Muscle of arm (tissue), 14 donors: ENCODE measurements around the gene RABL6. TPM values are rescaled to one million over a fixed set of nuclear protein-coding genes. Genes with fewer than 3 reads are reported as not detected.
"Not testable (repeated sequence)": the region's sequence is repeated elsewhere in the genome, so short reads cannot be mapped to it uniquely, and the experiment has no call there.

Source experiments
- DNase-seq: peaks from one replicate; pipeline ENCODE4 v3.0.0-alpha.2; 2013
- long read RNA-seq, 11 donors: transcript quantifications; one replicate each; lab custom pipeline, GENCODE V29; 2026
- polyA plus RNA-seq, 12 donors: library from polyadenylated mRNA; unstranded; fragments of 120-200 nt; gene quantifications; one replicate each; pipeline ENCODE4 v1.2.1, GENCODE V29; 2013; ENCODE audit not compliant: insufficient read length in 12 of 12

The RABL6 gene, protein sequence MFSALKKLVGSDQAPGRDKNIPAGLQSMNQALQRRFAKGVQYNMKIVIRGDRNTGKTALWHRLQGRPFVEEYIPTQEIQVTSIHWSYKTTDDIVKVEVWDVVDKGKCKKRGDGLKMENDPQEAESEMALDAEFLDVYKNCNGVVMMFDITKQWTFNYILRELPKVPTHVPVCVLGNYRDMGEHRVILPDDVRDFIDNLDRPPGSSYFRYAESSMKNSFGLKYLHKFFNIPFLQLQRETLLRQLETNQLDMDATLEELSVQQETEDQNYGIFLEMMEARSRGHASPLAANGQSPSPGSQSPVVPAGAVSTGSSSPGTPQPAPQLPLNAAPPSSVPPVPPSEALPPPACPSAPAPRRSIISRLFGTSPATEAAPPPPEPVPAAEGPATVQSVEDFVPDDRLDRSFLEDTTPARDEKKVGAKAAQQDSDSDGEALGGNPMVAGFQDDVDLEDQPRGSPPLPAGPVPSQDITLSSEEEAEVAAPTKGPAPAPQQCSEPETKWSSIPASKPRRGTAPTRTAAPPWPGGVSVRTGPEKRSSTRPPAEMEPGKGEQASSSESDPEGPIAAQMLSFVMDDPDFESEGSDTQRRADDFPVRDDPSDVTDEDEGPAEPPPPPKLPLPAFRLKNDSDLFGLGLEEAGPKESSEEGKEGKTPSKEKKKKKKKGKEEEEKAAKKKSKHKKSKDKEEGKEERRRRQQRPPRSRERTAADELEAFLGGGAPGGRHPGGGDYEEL
- 10 to 100 TPM in 11 of 12 donors, not detected in 1; 40.9 to 81.7 (median 48.7) TPM for polyA plus RNA-seq
- long read RNA-seq, donor 1, transcript RABL6-204 (8 exons, 1,580 nt) = major isoform, 6 of 96 reads
- long read RNA-seq, donor 1, transcript RABL6-205 (6 exons, 3,328 nt) = major isoform, 6 of 96 reads
- long read RNA-seq, donor 1, partial matches to known transcripts = 84 of 96 reads
- long read RNA-seq, donor 1, other reads (novel, unspliced or antisense) = 0 of 96 reads
- long read RNA-seq, donor 2, partial matches to known transcripts = 37 of 40 reads
- long read RNA-seq, donor 2, other reads (novel, unspliced or antisense) = 0 of 40 reads
- long read RNA-seq, donor 3, partial matches to known transcripts = 6 of 9 reads
- long read RNA-seq, donor 3, other reads (novel, unspliced or antisense) = 0 of 9 reads
- long read RNA-seq, donor 4, partial matches to known transcripts = 7 of 7 reads
- long read RNA-seq, donor 4, other reads (novel, unspliced or antisense) = 0 of 7 reads
- long read RNA-seq, donor 5 = 0 reads
- long read RNA-seq, donor 6, partial matches to known transcripts = 29 of 30 reads
- long read RNA-seq, donor 6, other reads (novel, unspliced or antisense) = 0 of 30 reads
- long read RNA-seq, donor 7, partial matches to known transcripts = 14 of 16 reads
- long read RNA-seq, donor 7, other reads (novel, unspliced or antisense) = 0 of 16 reads
- long read RNA-seq, donor 8, partial matches to known transcripts = 17 of 23 reads
- long read RNA-seq, donor 8, other reads (novel, unspliced or antisense) = 0 of 23 reads
- long read RNA-seq, donor 9, partial matches to known transcripts = 6 of 6 reads
- long read RNA-seq, donor 9, other reads (novel, unspliced or antisense) = 0 of 6 reads
- long read RNA-seq, donor 10, partial matches to known transcripts = 15 of 19 reads
- long read RNA-seq, donor 10, other reads (novel, unspliced or antisense) = 0 of 19 reads
- long read RNA-seq, donor 11, partial matches to known transcripts = 33 of 35 reads
- long read RNA-seq, donor 11, other reads (novel, unspliced or antisense) = 0 of 35 reads

GRCh38 chr9:136807281-136808074 is at the start of gene RABL6:
RABL6 (plus strand) TSS chr9:136807948; CDS start chr9:136808197, 249 bp downstream.
- DNase-seq = peak; percentile 81

- no peak for DNase-seq
These were observed 48.7 kb upstream of the RABL6 start for GRCh38 chr9:136759001-136759400.

DNA sequence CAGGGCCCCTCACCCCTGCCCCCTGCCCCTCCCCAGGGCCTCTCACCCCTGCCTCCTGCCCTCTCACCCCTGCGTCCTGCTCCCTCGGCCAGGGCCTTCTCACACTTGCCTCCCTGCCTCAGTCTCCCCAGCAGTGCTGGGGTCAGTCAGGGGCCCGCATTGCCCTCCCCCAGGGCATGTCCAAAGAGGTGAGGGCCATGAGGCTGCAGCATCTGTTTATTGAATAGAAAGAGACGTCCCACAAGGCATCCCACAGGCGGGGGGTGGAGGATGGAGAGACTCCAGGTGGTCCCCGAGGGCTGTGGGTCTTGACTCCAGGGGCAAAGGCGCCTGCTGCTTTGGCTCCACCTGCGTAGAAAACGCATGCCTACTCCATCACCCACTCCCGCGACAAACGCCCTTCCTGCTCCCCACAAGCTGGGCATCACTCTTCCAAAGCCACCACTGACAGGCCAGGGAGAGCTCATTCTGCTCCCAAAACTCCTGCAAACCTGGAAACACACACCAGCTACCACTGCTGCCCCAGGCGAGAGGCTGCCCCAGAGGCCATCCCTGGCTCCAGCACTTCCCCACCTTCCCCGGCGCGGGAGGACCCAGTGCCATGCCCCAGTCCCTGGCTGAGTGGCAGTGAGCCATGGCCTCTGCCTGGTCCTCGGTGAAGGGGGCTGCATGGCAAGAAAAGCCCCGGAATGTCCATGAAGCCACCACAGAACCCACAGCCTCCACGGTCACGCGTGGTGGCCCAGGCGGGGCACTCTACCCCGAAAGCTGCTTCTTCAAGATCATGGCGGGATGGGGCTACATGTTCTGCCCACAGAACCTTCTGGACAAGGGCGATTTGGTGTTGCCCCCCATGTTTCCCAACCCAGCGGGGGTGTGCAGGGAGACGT is 48.1 kb upstream of the RABL6 start:
- DNase-seq = no peak

DNA sequence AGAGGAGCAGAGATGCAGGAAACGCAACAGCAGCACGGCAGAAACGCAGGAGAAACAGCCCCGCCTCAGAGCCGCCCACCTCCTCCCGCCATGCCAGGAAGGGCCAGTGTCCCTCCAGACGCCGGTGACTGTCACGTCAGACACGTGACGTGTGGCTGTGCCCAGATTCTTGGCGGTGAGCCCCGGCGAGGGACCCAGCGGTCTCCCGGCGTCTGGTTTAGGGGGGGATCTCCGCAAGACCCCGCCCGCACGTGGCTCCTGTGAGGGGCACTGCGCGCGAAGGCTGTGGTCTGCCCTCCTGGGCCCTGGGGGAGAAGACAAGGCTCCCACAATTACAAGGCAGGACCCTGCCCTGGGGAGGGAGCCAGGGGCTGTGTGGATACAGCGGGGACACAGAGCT is 47.3 kb upstream of the RABL6 start:
- DNase-seq = no peak

DNA sequence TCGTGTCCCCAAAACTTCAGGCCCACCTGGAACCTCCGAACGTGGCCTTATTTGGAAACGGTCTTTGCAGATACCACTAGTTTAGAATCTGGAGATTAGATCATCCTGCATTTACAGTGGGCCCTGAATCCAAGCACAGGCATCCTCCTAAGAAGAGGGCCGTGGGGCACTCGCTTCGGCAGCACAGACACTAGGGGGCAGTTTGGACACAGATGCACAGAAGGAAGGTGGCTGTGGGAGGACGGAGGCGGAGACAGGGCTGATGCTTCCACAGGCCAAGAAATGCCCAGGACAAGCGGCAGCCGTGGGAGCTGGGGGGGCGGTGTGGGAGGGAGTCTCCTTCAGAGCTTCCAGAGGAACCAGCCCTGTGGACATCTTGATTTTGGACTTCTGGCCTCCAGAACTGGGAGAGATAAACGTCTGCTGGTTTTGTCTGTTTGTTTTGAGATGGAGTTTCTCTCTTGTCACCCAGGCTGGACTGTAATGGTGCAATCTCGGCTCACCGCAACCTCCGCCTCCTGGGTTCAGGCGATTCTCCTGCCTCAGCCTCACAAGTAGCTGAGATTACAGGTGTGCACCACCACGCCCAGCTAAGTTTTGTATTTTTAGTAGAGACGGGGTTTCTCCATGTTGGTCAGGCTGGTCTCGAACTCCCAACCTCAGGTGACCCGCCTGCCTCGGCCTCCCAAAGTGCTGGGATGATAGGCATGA is 46.8 kb upstream of the RABL6 start:
- peak; percentile 24 for DNase-seq

- DNase-seq = no peak
These were observed 46.2 kb upstream of the RABL6 start for GRCh38 chr9:136761545-136761981.

DNA sequence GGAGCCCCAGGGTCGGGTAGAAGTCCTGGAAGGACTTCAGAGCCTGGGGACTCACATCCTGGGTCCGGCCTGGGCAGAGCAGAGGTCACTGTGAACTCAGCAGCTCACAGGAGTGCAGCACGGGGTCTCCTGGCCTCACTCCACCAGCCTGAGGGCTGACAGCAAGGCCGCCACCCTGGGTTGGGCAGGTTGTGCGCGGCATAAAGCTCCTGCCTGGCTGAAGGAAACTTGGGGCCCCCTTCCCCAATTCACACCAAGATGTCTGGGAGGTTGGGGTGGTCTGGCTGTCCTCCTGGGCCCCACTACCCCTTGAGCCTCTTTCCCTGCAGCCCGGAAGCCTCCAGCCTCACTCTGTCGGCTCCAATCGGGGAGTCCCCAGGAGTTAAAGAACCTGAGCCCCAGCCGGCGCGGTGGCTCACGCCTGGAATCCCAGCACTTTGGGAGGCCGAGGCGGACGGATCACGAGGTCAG is 45.5 kb upstream of the RABL6 start:
- no peak for DNase-seq

DNA sequence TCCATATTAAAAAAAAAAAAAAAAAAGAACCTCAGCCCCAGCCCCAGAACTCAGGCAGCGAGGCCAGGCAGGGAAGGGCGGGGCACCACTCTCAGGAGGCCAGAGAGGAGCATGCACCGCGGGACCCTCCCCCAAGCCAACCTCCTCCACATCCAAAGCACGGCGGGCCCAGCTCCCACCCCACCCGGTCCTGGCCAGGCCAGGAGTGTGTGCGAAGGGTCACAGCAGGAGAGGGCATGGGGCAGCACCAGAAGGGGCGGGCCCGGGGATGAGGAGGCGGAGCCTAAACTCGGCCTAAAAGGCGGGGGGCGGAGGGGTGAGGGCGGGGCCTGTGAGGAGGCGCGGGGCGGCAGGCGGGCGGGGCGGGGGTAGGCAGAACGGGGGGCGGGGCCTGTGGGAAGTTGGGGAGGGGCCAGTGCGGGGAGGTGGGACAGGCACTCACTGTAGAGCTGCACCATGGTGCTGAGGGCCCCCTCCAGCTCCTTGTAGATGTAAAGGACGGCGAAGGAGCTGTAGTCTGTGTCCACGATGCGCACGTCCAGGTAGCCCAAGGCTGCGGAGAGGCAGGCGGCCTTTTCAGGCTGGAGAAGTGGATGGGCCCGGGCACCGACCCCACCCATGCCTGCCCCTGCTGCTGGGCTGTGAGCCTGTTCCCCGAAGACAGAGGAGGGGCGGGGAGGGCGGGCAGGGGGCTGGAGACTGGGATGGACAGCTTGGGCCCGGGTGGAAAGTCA is 44.7 kb upstream of the RABL6 start:
- DNase-seq = no peak

- no peak for DNase-seq
These were observed 44.1 kb upstream of the RABL6 start for GRCh38 chr9:136763649-136764035.

GRCh38 chr9:136764301-136764891 is 43.4 kb upstream of the RABL6 start, which contains the start of gene LCN15:
LCN15 (minus strand) TSS chr9:136764518; CDS start chr9:136764488, 30 bp downstream.
- DNase-seq = no peak

DNA sequence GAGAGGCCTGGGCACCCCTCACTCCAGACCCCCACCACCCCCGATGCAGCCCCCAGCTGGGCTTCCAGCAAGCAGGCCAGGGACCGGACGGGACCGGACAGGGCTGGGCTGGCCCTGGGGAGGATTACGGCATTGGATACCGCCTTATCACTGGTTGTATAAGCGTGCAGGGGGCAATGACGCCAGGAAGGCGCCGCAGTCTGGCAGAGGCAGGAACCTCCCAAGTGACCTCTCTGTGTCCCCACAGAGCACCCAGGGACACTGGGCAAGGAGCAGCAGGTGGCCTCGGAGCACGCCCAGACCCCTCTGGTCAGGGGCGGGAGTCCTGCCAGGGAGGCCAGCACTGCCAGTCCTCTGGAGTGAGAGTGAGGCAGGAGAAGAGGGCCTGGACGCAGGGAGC is 42.7 kb upstream of the RABL6 start:
- no peak for DNase-seq

- DNase-seq = not testable (repeated sequence)
These were observed 41.9 kb upstream of the RABL6 start for GRCh38 chr9:136765745-136766409.

DNA sequence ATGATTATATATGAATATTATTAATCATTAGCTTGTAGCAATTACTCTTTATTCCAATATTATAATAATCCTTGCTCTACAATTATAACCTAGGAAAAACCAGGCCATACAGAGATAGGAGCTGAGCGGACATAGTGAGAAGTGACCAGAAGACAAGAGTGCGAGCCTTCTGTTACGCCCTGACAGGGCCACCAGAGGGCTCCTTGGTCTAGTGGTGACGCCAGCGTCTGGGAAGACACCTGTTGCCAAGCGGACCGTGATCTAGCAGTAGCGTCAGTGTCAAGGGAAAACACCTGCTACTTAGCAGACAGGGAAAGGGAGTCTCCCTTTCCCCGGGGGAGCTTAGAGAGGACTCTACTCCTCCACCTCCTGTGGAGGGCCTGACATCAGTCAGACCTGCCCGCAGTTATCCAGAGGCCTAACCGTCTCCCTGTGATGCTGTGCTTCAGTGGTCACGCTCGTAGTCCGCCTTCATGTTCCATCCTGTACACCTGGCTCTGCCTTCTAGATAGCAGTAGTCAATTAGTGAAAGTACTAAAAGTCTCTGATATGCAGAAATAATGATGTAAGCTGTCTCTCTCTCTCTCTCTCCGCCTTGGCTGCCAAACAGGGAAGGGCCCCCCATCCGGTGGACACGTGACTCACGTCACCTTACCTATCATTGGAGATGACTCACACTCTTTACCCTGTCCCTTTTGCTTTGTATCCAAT is 41.2 kb upstream of the RABL6 start:
- peak; percentile 53 for DNase-seq

DNA sequence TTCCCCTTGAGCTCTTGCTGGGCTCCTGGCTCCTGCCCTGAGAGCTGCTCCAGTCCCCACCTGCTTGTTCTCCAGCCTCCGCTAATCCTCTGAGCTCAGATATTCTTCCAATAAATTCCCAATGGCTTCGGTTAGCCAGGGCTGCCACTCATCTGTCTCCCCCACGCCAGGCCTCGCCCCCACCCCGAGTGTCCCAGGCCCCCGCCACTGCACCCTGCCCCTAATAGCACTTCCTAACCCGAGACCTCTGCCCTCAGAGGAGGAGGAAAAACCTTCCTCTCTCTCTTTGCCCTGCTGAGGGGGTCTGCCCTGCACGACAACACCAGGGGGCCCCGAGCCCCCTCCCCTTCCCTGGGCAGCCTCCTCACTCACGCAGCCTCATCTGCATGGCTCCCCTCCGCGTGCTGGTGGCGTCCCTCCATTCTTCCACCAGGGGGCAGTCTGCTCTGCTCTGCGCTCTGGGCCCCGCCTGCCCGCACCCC is 38.0 kb upstream of the RABL6 start:
- DNase-seq = no peak

DNA sequence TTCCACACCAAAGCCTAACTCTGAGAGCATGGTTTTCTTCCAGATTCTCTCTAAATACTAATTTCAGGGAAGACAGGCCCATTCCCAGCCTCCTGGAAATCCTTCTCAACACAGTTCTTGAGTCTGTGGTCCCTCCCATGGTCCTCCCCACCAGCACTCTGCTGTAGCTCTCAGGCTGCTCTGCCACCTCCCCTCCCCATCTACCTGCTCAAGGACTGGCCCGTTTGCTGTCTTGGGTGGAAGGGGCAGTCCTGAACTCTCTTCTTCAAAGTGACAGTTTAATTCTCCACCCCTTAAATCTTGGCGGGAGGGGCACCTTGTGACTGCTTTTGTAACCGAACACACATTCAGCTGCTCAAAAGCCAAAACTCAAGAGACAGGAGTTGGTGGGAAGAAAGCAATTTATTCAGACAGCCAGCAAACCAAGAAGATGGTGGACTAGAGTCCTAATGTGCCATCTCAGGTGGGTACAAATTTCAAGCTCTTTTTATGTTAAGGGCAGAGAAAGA is 35.8 kb upstream of the RABL6 start:
- no peak for DNase-seq
